GM23338 (cell line): Measurements from ENCODE around the gene DOCK2.

Experiments
- CREB1 ChIP-seq: fragments of 250-450 bp; sonication (Bioruptor Pico); IDR thresholded peaks from 2 replicates; pipeline ENCODE4 v1.5.0; 2020; ENCODE audit warnings: low read depth, mild to moderate bottlenecking, moderate library complexity
- EZH2 ChIP-seq: fragments of 200-600 bp; sonication (generic); IDR thresholded peaks from one replicate; pipeline ENCODE4 v1.8.0; 2017; ENCODE audit warnings: antibody characterized with exemption, mild to moderate bottlenecking, low read depth; ENCODE audit not compliant: unreplicated experiment
- EZH2phosphoT487 ChIP-seq: fragments of 200-600 bp; sonication (generic); IDR thresholded peaks from one replicate; pipeline ENCODE4 v1.8.1; 2018; ENCODE audit warnings: antibody characterized with exemption; ENCODE audit not compliant: unreplicated experiment
- JUNB ChIP-seq: IDR thresholded peaks from one replicate; pipeline ENCODE4 v1.6.1; 2016; ENCODE audit warnings: antibody characterized with exemption; ENCODE audit not compliant: unreplicated experiment
- POLR2AphosphoS5 ChIP-seq: IDR thresholded peaks from 2 replicates; pipeline ENCODE4 v1.6.1; 2016; ENCODE audit warnings: antibody characterized with exemption, low read depth
- STAT1 ChIP-seq: IDR thresholded peaks from one replicate; pipeline ENCODE4 v1.6.1; 2016; ENCODE audit warnings: antibody characterized with exemption; ENCODE audit not compliant: unreplicated experiment
- ZNF114 ChIP-seq: fragments of 250-450 bp; sonication (Bioruptor Pico); IDR thresholded peaks from 2 replicates; pipeline ENCODE4 v1.5.0; 2020; ENCODE audit warnings: mild to moderate bottlenecking, moderate library complexity
- ZNF331 ChIP-seq: fragments of 250-450 bp; sonication (Bioruptor Pico); IDR thresholded peaks from 2 replicates; pipeline ENCODE4 v1.5.0; 2020; ENCODE audit warnings: low read depth, mild to moderate bottlenecking, moderate library complexity
- TF ChIP-seq, protein P1 (sequence below): IDR thresholded peaks from one replicate; pipeline ENCODE4 v1.6.1; 2018; ENCODE audit warnings: antibody characterized with exemption; ENCODE audit not compliant: unreplicated experiment
- TF ChIP-seq, protein P2 (sequence below), 2 experiments: fragments of 200-600 bp in 1 of 2; sonication (generic) in 1 of 2; conservative IDR thresholded peaks; 2 replicates each; pipeline versions ENCODE4 v1.5.1 to v1.6.1; 2016 to 2017; ENCODE audit warnings: antibody characterized with exemption in 2 of 2, low read depth in 2 of 2, mild to moderate bottlenecking in 2 of 2, moderate library complexity in 1 of 2
- TF ChIP-seq, protein P3 (sequence below): IDR thresholded peaks from 2 replicates; pipeline ENCODE4 v1.6.1; 2016; ENCODE audit warnings: antibody characterized with exemption
- TF ChIP-seq, protein P4 (sequence below): fragments of 250-450 bp; sonication (Bioruptor Pico); IDR thresholded peaks from 2 replicates; pipeline ENCODE4 v1.5.0; 2020; ENCODE audit warnings: mild to moderate bottlenecking, moderate library complexity

DNA sequence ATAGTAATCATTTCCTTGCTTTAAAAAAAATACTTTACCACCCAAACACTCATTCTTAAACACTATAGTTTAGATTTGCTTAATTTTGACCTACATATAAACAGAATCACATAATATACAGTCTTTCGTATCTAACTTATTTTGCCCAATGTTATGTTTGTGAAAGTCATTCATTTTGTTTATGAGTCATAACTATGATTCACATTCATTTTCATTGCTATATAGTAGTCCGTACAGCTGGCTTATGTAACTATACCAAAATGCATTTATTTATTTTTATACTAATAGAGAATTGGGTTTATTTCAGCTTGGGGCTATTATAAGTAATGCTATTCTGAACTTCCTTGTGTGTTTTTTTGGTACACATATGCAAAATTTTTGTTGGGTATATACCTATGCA lies 434.7 kb downstream of the DOCK2 start:
- TF ChIP-seq EZH2 (no peak), CREB1 (CRISPR knock-in tag) (no peak), POLR2AphosphoS5 (no peak), JUNB (no peak), EZH2phosphoT487 (no peak), STAT1 (no peak), ZNF114 (CRISPR knock-in tag) (no peak), ZNF331 (CRISPR knock-in tag) (no peak)
- TF ChIP-seq, protein P1, sequence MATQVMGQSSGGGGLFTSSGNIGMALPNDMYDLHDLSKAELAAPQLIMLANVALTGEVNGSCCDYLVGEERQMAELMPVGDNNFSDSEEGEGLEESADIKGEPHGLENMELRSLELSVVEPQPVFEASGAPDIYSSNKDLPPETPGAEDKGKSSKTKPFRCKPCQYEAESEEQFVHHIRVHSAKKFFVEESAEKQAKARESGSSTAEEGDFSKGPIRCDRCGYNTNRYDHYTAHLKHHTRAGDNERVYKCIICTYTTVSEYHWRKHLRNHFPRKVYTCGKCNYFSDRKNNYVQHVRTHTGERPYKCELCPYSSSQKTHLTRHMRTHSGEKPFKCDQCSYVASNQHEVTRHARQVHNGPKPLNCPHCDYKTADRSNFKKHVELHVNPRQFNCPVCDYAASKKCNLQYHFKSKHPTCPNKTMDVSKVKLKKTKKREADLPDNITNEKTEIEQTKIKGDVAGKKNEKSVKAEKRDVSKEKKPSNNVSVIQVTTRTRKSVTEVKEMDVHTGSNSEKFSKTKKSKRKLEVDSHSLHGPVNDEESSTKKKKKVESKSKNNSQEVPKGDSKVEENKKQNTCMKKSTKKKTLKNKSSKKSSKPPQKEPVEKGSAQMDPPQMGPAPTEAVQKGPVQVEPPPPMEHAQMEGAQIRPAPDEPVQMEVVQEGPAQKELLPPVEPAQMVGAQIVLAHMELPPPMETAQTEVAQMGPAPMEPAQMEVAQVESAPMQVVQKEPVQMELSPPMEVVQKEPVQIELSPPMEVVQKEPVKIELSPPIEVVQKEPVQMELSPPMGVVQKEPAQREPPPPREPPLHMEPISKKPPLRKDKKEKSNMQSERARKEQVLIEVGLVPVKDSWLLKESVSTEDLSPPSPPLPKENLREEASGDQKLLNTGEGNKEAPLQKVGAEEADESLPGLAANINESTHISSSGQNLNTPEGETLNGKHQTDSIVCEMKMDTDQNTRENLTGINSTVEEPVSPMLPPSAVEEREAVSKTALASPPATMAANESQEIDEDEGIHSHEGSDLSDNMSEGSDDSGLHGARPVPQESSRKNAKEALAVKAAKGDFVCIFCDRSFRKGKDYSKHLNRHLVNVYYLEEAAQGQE: no peak
- TF ChIP-seq, protein P2, sequence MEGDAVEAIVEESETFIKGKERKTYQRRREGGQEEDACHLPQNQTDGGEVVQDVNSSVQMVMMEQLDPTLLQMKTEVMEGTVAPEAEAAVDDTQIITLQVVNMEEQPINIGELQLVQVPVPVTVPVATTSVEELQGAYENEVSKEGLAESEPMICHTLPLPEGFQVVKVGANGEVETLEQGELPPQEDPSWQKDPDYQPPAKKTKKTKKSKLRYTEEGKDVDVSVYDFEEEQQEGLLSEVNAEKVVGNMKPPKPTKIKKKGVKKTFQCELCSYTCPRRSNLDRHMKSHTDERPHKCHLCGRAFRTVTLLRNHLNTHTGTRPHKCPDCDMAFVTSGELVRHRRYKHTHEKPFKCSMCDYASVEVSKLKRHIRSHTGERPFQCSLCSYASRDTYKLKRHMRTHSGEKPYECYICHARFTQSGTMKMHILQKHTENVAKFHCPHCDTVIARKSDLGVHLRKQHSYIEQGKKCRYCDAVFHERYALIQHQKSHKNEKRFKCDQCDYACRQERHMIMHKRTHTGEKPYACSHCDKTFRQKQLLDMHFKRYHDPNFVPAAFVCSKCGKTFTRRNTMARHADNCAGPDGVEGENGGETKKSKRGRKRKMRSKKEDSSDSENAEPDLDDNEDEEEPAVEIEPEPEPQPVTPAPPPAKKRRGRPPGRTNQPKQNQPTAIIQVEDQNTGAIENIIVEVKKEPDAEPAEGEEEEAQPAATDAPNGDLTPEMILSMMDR (conservative IDR thresholded peaks at IDR 0.05; ENCODE audit: low read depth in 2 of 2): no peak
- TF ChIP-seq, protein P3, sequence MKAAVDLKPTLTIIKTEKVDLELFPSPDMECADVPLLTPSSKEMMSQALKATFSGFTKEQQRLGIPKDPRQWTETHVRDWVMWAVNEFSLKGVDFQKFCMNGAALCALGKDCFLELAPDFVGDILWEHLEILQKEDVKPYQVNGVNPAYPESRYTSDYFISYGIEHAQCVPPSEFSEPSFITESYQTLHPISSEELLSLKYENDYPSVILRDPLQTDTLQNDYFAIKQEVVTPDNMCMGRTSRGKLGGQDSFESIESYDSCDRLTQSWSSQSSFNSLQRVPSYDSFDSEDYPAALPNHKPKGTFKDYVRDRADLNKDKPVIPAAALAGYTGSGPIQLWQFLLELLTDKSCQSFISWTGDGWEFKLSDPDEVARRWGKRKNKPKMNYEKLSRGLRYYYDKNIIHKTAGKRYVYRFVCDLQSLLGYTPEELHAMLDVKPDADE: no peak
- TF ChIP-seq, protein P4, sequence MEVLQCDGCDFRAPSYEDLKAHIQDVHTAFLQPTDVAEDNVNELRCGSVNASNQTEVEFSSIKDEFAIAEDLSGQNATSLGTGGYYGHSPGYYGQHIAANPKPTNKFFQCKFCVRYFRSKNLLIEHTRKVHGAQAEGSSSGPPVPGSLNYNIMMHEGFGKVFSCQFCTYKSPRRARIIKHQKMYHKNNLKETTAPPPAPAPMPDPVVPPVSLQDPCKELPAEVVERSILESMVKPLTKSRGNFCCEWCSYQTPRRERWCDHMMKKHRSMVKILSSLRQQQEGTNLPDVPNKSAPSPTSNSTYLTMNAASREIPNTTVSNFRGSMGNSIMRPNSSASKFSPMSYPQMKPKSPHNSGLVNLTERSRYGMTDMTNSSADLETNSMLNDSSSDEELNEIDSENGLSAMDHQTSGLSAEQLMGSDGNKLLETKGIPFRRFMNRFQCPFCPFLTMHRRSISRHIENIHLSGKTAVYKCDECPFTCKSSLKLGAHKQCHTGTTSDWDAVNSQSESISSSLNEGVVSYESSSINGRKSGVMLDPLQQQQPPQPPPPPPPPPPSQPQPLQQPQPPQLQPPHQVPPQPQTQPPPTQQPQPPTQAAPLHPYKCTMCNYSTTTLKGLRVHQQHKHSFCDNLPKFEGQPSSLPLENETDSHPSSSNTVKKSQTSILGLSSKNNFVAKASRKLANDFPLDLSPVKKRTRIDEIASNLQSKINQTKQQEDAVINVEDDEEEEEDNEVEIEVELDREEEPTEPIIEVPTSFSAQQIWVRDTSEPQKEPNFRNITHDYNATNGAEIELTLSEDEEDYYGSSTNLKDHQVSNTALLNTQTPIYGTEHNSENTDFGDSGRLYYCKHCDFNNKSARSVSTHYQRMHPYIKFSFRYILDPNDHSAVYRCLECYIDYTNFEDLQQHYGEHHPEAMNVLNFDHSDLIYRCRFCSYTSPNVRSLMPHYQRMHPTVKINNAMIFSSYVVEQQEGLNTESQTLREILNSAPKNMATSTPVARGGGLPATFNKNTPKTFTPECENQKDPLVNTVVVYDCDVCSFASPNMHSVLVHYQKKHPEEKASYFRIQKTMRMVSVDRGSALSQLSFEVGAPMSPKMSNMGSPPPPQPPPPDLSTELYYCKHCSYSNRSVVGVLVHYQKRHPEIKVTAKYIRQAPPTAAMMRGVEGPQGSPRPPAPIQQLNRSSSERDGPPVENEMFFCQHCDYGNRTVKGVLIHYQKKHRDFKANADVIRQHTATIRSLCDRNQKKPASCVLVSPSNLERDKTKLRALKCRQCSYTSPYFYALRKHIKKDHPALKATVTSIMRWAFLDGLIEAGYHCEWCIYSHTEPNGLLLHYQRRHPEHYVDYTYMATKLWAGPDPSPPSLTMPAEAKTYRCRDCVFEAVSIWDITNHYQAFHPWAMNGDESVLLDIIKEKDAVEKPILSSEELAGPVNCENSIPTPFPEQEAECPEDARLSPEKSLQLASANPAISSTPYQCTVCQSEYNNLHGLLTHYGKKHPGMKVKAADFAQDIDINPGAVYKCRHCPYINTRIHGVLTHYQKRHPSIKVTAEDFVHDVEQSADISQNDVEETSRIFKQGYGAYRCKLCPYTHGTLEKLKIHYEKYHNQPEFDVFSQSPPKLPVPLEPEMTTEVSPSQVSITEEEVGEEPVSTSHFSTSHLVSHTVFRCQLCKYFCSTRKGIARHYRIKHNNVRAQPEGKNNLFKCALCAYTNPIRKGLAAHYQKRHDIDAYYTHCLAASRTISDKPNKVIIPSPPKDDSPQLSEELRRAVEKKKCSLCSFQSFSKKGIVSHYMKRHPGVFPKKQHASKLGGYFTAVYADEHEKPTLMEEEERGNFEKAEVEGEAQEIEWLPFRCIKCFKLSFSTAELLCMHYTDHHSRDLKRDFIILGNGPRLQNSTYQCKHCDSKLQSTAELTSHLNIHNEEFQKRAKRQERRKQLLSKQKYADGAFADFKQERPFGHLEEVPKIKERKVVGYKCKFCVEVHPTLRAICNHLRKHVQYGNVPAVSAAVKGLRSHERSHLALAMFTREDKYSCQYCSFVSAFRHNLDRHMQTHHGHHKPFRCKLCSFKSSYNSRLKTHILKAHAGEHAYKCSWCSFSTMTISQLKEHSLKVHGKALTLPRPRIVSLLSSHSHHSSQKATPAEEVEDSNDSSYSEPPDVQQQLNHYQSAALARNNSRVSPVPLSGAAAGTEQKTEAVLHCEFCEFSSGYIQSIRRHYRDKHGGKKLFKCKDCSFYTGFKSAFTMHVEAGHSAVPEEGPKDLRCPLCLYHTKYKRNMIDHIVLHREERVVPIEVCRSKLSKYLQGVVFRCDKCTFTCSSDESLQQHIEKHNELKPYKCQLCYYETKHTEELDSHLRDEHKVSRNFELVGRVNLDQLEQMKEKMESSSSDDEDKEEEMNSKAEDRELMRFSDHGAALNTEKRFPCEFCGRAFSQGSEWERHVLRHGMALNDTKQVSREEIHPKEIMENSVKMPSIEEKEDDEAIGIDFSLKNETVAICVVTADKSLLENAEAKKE (CRISPR knock-in tag): no peak
